K562 (cell line): ENCODE data around the gene ADNP. TPM values are rescaled to one million over a fixed set of nuclear protein-coding genes. Genes with fewer than 3 reads are reported as not detected.

ENCODE experiments used
- ELF1 ChIP-seq: fragments of 200-800 bp; sonication (Bioruptor generic); IDR thresholded peaks from 2 replicates; pipeline ENCODE4 v1.6.1; 2016; ENCODE audit warnings: missing genetic modification characterization, missing compliant biosample characterization
- GTF2A2 ChIP-seq: IDR thresholded peaks from 2 replicates; pipeline ENCODE4 v1.6.1; 2016; ENCODE audit warnings: mild to moderate bottlenecking, missing genetic modification characterization, missing compliant biosample characterization
- HDGF ChIP-seq: fragments of 450-650 bp; IDR thresholded peaks from 2 replicates; pipeline ENCODE4 v1.6.1; 2016
- HIVEP1 ChIP-seq: fragments of 250-450 bp; sonication (Bioruptor Pico); IDR thresholded peaks from 2 replicates; pipeline ENCODE4 v1.4.0; 2020; ENCODE audit warnings: mild to moderate bottlenecking
- JUND ChIP-seq, 2 experiments: IDR thresholded peaks; 2 replicates in 1 of 2; 3 replicates in 1 of 2; pipeline ENCODE4 v1.6.1; 2011; ENCODE audit warnings: borderline replicate concordance in 2 of 2, low read depth in 2 of 2, low read length in 2 of 2, improper control_type of control experiment in 1 of 2, missing biosample characterization in 1 of 2, missing genetic modification characterization in 1 of 2, missing genetic modification reagents in 1 of 2
- KHSRP ChIP-seq: fragments of 450-650 bp; IDR thresholded peaks from 2 replicates; pipeline ENCODE4 v1.6.1; 2017
- SMARCE1 ChIP-seq: fragments of 450-650 bp; IDR thresholded peaks from 2 replicates; pipeline ENCODE4 v1.7.1; 2016; ENCODE audit warnings: mild to moderate bottlenecking
- TAF7 ChIP-seq: fragments of 450-650 bp; IDR thresholded peaks from 2 replicates; pipeline ENCODE4 v1.6.1; 2016; ENCODE audit warnings: missing genetic modification characterization, missing compliant biosample characterization
- TRIM28 ChIP-seq: fragments of 450-650 bp; IDR thresholded peaks from 2 replicates; pipeline ENCODE4 v1.6.1; 2017
- ZBTB1 ChIP-seq: sonication (generic); formaldehyde crosslinking; IDR thresholded peaks from 2 replicates; pipeline ENCODE4 v1.8.1; 2023; ENCODE audit warnings: missing genetic modification reagents, low read depth, mild to moderate bottlenecking, borderline replicate concordance
- ZNF146 ChIP-seq: IDR thresholded peaks from one replicate; pipeline ENCODE4 v1.6.1; 2018; ENCODE audit warnings: missing compliant biosample characterization; ENCODE audit not compliant: unreplicated experiment
- ZNF583 ChIP-seq: fragments of 250-450 bp; sonication (Bioruptor Pico); IDR thresholded peaks from 2 replicates; pipeline ENCODE4 v1.4.0; 2020
- polyA plus RNA-seq, 8 experiments: library from polyadenylated mRNA; depleted of rRNA in 4 of 8; stranded (reverse) in 5 of 8; unstranded in 3 of 8; fragments of >200 nt; fragmentation: Nextera tagmentation in 2 of 8; fragmentation: Illumina TruSeq in 1 of 8; extraction: Ambion mirVana in 2 of 8; extraction: Trizol in 1 of 8; gene quantifications; 2 replicates each; pipeline versions ENCODE4 v1.2.1 to v1.2.3, GENCODE V29; 2011 to 2014; ENCODE audit warnings: inconsistent platforms in 1 of 8, missing spikeins in 1 of 8
- total RNA-seq, 7 experiments: library from RNA; depleted of rRNA in 6 of 7; stranded (reverse); fragments of >200 nt in 6 of 7; fragmentation: Illumina TruSeq in 2 of 7; extraction: Trizol in 2 of 7; gene quantifications; 2 replicates each; pipeline versions ENCODE4 v1.2.1 to v1.2.3, GENCODE V29; 2011 to 2021; ENCODE audit warnings: low replicate concordance in 1 of 7
- TF ChIP-seq, protein P1 (sequence below): fragments of 450-650 bp; formaldehyde crosslinking; IDR thresholded peaks from 2 replicates; pipeline ENCODE4 v1.4.0; 2020; ENCODE audit warnings: mild to moderate bottlenecking, moderate library complexity
- TF ChIP-seq, protein P2 (sequence below): IDR thresholded peaks from 2 replicates; pipeline ENCODE4 v1.6.1; 2011; ENCODE audit not compliant: insufficient read length; ENCODE audit errors: extremely low read depth
- TF ChIP-seq, protein P3 (sequence below), 2 experiments: fragments of 150-350 bp in 1 of 2; IDR thresholded peaks; 2 replicates each; pipeline ENCODE4 v1.6.1; 2012 to 2016; ENCODE audit warnings: low read depth in 2 of 2, low read length in 2 of 2, mild to moderate bottlenecking in 1 of 2, moderate library complexity in 1 of 2
- TF ChIP-seq, protein P4 (sequence below): fragments of 450-650 bp; IDR thresholded peaks from 2 replicates; pipeline ENCODE4 v1.6.1; 2014; ENCODE audit warnings: low read depth, mild to moderate bottlenecking, moderate library complexity, borderline replicate concordance

Gene ADNP
- total and polyA plus RNA-seq, 9 of the 15 experiments (the other 6 are each of a cell fraction or from before 2014, with no cell fraction given) = 17.8 to 59.9 (median 25.3) TPM

DNA sequence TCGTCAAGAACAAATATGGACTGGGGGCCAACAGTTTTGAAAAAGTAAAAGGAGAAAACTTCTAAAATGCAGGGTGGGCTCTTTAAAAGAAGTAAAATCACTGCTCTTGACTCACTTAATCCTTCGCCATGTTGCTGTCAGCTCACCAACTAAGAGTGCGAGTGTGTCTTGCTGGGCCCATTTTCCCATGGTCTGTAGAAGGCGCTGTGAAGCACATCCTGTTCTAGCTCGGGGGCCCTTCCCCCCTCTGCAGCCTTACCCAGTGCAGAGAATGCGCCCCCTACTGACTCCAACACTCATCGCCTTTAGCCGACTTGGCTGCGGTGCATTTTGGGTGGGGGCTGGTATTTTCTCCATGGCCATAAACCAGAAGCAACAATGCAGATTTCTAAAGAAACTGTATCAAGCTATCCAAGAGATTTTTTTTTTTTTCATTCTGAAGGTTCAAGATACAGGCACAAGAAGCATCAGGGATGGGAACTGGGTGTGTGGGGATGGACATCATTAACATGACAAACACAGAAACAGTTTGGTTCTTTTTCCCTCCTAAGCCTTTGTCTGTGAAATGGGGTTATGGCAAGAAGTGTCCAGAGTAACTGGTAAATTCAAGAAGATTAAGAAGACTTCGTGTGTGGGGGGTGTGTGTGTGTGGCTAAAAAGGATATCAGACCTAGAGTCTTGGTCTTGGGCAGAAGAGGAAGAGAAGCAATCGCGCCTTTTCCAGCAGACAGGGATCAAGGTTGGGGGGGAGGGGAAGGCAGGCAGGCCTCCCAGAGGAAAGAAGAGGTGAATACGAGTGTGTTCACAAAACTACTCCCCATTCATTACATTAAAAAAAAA, 1.7 kb downstream of the ADNP start (continued):
- TF ChIP-seq, protein P1, sequence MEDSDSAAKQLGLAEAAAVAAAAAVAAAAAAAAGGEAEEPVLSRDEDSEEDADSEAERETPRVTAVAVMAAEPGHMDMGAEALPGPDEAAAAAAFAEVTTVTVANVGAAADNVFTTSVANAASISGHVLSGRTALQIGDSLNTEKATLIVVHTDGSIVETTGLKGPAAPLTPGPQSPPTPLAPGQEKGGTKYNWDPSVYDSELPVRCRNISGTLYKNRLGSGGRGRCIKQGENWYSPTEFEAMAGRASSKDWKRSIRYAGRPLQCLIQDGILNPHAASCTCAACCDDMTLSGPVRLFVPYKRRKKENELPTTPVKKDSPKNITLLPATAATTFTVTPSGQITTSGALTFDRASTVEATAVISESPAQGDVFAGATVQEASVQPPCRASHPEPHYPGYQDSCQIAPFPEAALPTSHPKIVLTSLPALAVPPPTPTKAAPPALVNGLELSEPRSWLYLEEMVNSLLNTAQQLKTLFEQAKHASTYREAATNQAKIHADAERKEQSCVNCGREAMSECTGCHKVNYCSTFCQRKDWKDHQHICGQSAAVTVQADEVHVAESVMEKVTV = peak; percentile 82
- TF ChIP-seq JUND (IDR thresholded peaks at IDR 0.05; ENCODE audit: borderline replicate concordance, low read depth, low read length) (peak; percentile 84), JUND (tag; IDR thresholded peaks at IDR 0.05; ENCODE audit: borderline replicate concordance, low read depth, low read length) (peak; percentile 67; the same call in 2 of the 3 replicates), HIVEP1 (CRISPR knock-in tag) (no peak), ZBTB1 (CRISPR knock-in tag) (no peak), ELF1 (tag) (peak; percentile 52), TRIM28 (0 out of 2 replicates have a peak, but pooled peaks have one; percentile 36), TAF7 (tag) (no peak), ZNF146 (no peak), KHSRP (no peak), SMARCE1 (peak; percentile 53; the same call in 1 of the 2 replicates), ZNF583 (CRISPR knock-in tag) (no peak), GTF2A2 (no peak), HDGF (peak; percentile 77)
- TF ChIP-seq, protein P2, sequence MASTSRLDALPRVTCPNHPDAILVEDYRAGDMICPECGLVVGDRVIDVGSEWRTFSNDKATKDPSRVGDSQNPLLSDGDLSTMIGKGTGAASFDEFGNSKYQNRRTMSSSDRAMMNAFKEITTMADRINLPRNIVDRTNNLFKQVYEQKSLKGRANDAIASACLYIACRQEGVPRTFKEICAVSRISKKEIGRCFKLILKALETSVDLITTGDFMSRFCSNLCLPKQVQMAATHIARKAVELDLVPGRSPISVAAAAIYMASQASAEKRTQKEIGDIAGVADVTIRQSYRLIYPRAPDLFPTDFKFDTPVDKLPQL = no peak
- TF ChIP-seq, protein P3, sequence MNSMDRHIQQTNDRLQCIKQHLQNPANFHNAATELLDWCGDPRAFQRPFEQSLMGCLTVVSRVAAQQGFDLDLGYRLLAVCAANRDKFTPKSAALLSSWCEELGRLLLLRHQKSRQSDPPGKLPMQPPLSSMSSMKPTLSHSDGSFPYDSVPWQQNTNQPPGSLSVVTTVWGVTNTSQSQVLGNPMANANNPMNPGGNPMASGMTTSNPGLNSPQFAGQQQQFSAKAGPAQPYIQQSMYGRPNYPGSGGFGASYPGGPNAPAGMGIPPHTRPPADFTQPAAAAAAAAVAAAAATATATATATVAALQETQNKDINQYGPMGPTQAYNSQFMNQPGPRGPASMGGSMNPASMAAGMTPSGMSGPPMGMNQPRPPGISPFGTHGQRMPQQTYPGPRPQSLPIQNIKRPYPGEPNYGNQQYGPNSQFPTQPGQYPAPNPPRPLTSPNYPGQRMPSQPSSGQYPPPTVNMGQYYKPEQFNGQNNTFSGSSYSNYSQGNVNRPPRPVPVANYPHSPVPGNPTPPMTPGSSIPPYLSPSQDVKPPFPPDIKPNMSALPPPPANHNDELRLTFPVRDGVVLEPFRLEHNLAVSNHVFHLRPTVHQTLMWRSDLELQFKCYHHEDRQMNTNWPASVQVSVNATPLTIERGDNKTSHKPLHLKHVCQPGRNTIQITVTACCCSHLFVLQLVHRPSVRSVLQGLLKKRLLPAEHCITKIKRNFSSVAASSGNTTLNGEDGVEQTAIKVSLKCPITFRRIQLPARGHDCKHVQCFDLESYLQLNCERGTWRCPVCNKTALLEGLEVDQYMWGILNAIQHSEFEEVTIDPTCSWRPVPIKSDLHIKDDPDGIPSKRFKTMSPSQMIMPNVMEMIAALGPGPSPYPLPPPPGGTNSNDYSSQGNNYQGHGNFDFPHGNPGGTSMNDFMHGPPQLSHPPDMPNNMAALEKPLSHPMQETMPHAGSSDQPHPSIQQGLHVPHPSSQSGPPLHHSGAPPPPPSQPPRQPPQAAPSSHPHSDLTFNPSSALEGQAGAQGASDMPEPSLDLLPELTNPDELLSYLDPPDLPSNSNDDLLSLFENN (IDR thresholded peaks at IDR 0.05; ENCODE audit: low read depth in 2 of 2, low read length in 2 of 2) = peak in 1 of 2 experiments; percentile 67; a peak in 1 of 4 replicates
- TF ChIP-seq, protein P4, sequence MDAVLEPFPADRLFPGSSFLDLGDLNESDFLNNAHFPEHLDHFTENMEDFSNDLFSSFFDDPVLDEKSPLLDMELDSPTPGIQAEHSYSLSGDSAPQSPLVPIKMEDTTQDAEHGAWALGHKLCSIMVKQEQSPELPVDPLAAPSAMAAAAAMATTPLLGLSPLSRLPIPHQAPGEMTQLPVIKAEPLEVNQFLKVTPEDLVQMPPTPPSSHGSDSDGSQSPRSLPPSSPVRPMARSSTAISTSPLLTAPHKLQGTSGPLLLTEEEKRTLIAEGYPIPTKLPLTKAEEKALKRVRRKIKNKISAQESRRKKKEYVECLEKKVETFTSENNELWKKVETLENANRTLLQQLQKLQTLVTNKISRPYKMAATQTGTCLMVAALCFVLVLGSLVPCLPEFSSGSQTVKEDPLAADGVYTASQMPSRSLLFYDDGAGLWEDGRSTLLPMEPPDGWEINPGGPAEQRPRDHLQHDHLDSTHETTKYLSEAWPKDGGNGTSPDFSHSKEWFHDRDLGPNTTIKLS = peak; percentile 45; the same call in 1 of the 2 replicates
